DOHH2 (cell line): ENCODE measurements around the gene STARD8.

ENCODE experiments used
- H3F3A ChIP-seq: fragments of 200-600 bp; sonication (generic), shearing (Covaris generic); 2 replicates; pipeline ENCODE4 v1.6.0; 2016; ENCODE audit warnings: antibody characterized with exemption, mild to moderate bottlenecking; ENCODE audit not compliant: control insufficient read depth, insufficient read depth
- H3K27ac ChIP-seq: fragments of 200-600 bp; sonication (generic); 2 replicates; pipeline ENCODE4 v1.5.1; 2014; ENCODE audit warnings: low read depth, mild to moderate bottlenecking, low read length, moderate library complexity
- H3K27me3 ChIP-seq: fragments of 200-600 bp; sonication (generic); 2 replicates; pipeline ENCODE4 v1.6.1; 2014; ENCODE audit warnings: mild to moderate bottlenecking, low read length, mixed read lengths; ENCODE audit not compliant: control insufficient read depth
- H3K36me3 ChIP-seq: fragments of 200-600 bp; sonication (generic); 2 replicates; pipeline ENCODE4 v1.6.1; 2014; ENCODE audit warnings: mild to moderate bottlenecking, low read length, moderate library complexity, mixed read lengths; ENCODE audit not compliant: control insufficient read depth
- H3K4me1 ChIP-seq: fragments of 200-600 bp; sonication (generic); 2 replicates; pipeline ENCODE4 v1.6.1; 2014; ENCODE audit warnings: mild to moderate bottlenecking, low read length, mixed read lengths; ENCODE audit not compliant: control insufficient read depth
- H3K4me2 ChIP-seq: fragments of 200-600 bp; sonication (generic); 2 replicates; pipeline ENCODE4 v1.6.0; 2014; ENCODE audit warnings: mild to moderate bottlenecking, low read length, moderate library complexity
- H3K4me3 ChIP-seq: fragments of 200-600 bp; sonication (generic); 2 replicates; pipeline ENCODE4 v1.5.1; 2014; ENCODE audit warnings: mild to moderate bottlenecking, low read length, mixed read lengths
- H3K79me2 ChIP-seq: fragments of 200-600 bp; sonication (generic); 2 replicates; pipeline ENCODE4 v1.6.1; 2014; ENCODE audit warnings: mild to moderate bottlenecking, low read length, mixed read lengths; ENCODE audit not compliant: control insufficient read depth
- H3K9me2 ChIP-seq: fragments of 200-600 bp; sonication (generic); replicated peaks from 2 replicates; pipeline ENCODE4 v1.6.1; 2014; ENCODE audit warnings: mild to moderate bottlenecking, low read length, mixed read lengths; ENCODE audit not compliant: control insufficient read depth
- H3K9me3 ChIP-seq: fragments of 200-600 bp; sonication (generic); 2 replicates; pipeline ENCODE4 v1.6.1; 2014; ENCODE audit warnings: antibody characterized with exemption, low read length, mixed read lengths; ENCODE audit not compliant: control insufficient read depth, insufficient read depth
- H4K20me1 ChIP-seq: fragments of 200-600 bp; sonication (generic); 2 replicates; pipeline ENCODE4 v1.6.0; 2014; ENCODE audit warnings: low read depth, mild to moderate bottlenecking, antibody characterized with exemption, low read length, moderate library complexity; ENCODE audit not compliant: control insufficient read depth, insufficient read depth
- CTCF ChIP-seq: fragments of 200-600 bp; sonication (generic); IDR thresholded peaks from one replicate; pipeline ENCODE4 v1.5.1; 2014; ENCODE audit warnings: antibody characterized with exemption, mild to moderate bottlenecking, low read depth, low read length; ENCODE audit not compliant: poor library complexity, severe bottlenecking
- EZH2phosphoT487 ChIP-seq: fragments of 200-600 bp; sonication (generic); IDR thresholded peaks from 2 replicates; pipeline ENCODE4 v1.6.1; 2017; ENCODE audit warnings: borderline replicate concordance, mild to moderate bottlenecking, antibody characterized with exemption, low read length, moderate library complexity, mixed read lengths

STARD8 gene

GRCh38 chrX:68675571-68675970, 28.1 kb downstream of the STARD8 start:
- no peaks in the 10 kb centered on the region for H3K9me2 ChIP-seq
- H3K27me3 ChIP-seq, result no peaks in the 10 kb centered on the region
- no peak overlapping the region for H3K27ac ChIP-seq
- TF ChIP-seq EZH2phosphoT487 (no peak), CTCF (no peak)
- H3K4me1 ChIP-seq, result no peaks in the 10 kb centered on the region
- no peaks in the 10 kb centered on the region for H3K9me3 ChIP-seq
- H3K4me3 ChIP-seq, result no peak overlapping the region
- no peaks in the 10 kb centered on the region for H3K79me2 ChIP-seq
- H3K36me3 ChIP-seq, result no peaks in the 10 kb centered on the region
- no peak overlapping the region for H3K4me2 ChIP-seq
- no peaks in the 10 kb centered on the region for H4K20me1 ChIP-seq
- no peaks in the 10 kb centered on the region for H3F3A ChIP-seq

- Histone ChIP-seq H3K27me3 (no peaks in the 10 kb centered on the region), H3K4me2 (no peak overlapping the region), H3K79me2 (no peaks in the 10 kb centered on the region), H3K9me3 (no peaks in the 10 kb centered on the region), H3K27ac (no peak overlapping the region), H3K36me3 (no peaks in the 10 kb centered on the region), H3K9me2 (no peaks in the 10 kb centered on the region), H3F3A (no peaks in the 10 kb centered on the region), H3K4me1 (no peaks in the 10 kb centered on the region), H4K20me1 (no peaks in the 10 kb centered on the region), H3K4me3 (no peak overlapping the region)
- no peak for TF ChIP-seq CTCF
- TF ChIP-seq EZH2phosphoT487, result no peak
Observed at GRCh38 chrX:68676335-68676734, 28.9 kb downstream of the STARD8 start.

- no peak overlapping the region for H3K4me2 ChIP-seq
- H4K20me1 ChIP-seq, result no peaks in the 10 kb centered on the region
- H3K36me3 ChIP-seq, result no peaks in the 10 kb centered on the region
- no peaks in the 10 kb centered on the region for H3K9me3 ChIP-seq
- no peaks in the 10 kb centered on the region for H3K9me2 ChIP-seq
- H3K27ac ChIP-seq, result no peak overlapping the region
- TF ChIP-seq CTCF (no peak), EZH2phosphoT487 (no peak)
- no peaks in the 10 kb centered on the region for H3K27me3 ChIP-seq
- no peaks in the 10 kb centered on the region for H3F3A ChIP-seq
- no peaks in the 10 kb centered on the region for H3K79me2 ChIP-seq
- no peak overlapping the region for H3K4me3 ChIP-seq
- no peaks in the 10 kb centered on the region for H3K4me1 ChIP-seq
Observed at GRCh38 chrX:68677998-68678397, 30.5 kb downstream of the STARD8 start.
